Body of pancreas (tissue), 4 donors: Measurements from ENCODE around the gene COA7. TPM values are rescaled to one million over a fixed set of nuclear protein-coding genes. Genes with fewer than 3 reads are reported as not detected.
A peak's percentile ranks its signal among the peaks of the same experiment; 100 is the strongest.
"Not testable (repeated sequence)": the region's sequence is repeated elsewhere in the genome, so short reads cannot be mapped to it uniquely, and the experiment has no call there.

Experiments
- ATAC-seq: fragments of 150-250 bp; one replicate; pipeline ENCODE4 v1.9.1; 2016
- DNase-seq, 4 donors: peaks; one replicate each; pipeline ENCODE4 v3.0.0-alpha.2; 2019
- H3K27ac ChIP-seq, 4 donors: fragments of 200-600 bp; sonication (generic); 1 replicate in 3 of 4; 2 replicates in 1 of 4; pipeline versions ENCODE4 v1.5.1 to v1.6.1; 2016 to 2019; ENCODE audit warnings: mild to moderate bottlenecking in 1 of 4, mixed read lengths in 1 of 4, moderate library complexity in 1 of 4
- H3K27me3 ChIP-seq, 2 donors: fragments of 200-600 bp; sonication (generic); one replicate each; pipeline ENCODE4 v1.6.0; 2016; ENCODE audit warnings: mild to moderate bottlenecking in 1 of 2
- H3K36me3 ChIP-seq, 2 donors: fragments of 200-600 bp; sonication (generic); replicated peaks in 1 of 2; 2 replicates each; pipeline ENCODE4 v1.5.1; 2016; ENCODE audit warnings: low read depth in 2 of 2; ENCODE audit not compliant: insufficient read depth in 1 of 2
- H3K4me1 ChIP-seq: fragments of 200-600 bp; sonication (generic); one replicate; pipeline ENCODE4 v1.6.0; 2016
- H3K4me3 ChIP-seq, 2 donors: fragments of 200-600 bp; sonication (generic); 1 replicate in 1 of 2; 2 replicates in 1 of 2; pipeline ENCODE4 v1.5.1; 2016 to 2019
- H3K9me3 ChIP-seq, 3 donors: fragments of 200-600 bp; sonication (generic); 1 replicate in 2 of 3; 2 replicates in 1 of 3; pipeline ENCODE4 v1.5.1; 2016
- POLR2A ChIP-seq, 3 donors: fragments of 450-650 bp; IDR thresholded peaks; one replicate each; pipeline ENCODE4 v1.6.1; 2016; ENCODE audit warnings: antibody characterized with exemption in 3 of 3, mild to moderate bottlenecking in 2 of 3
- WGBS, 2 donors: methylation state at CpG; one replicate each; pipeline ENCODE4 v1.1.5; 2017; 5-methylcytosine and 5-hydroxymethylcytosine counted together
- intact Hi-C: fragments of 100-400 bp; cut with DNase I; formaldehyde crosslinking; loops from one replicate; pipeline ENCODE4 v1.15.1; 2023
- total RNA-seq, 2 donors: library from RNA; depleted of rRNA; stranded (reverse); fragments of >200 nt; gene quantifications; one replicate each; pipeline ENCODE4 v1.1.0, GENCODE V29; 2016
- TF ChIP-seq, protein P1 (sequence below), 7 experiments: fragments of 450-650 bp in 4 of 7; fragments of 200-600 bp in 3 of 7; sonication (generic) in 3 of 7; IDR thresholded peaks; one replicate each; pipeline ENCODE4 v1.5.1; 2016 to 2019; ENCODE audit warnings: antibody characterized with exemption in 7 of 7

Gene COA7
- total RNA-seq, 2 donors from 2014 or later: 4.3 to 6.0 TPM

DNA sequence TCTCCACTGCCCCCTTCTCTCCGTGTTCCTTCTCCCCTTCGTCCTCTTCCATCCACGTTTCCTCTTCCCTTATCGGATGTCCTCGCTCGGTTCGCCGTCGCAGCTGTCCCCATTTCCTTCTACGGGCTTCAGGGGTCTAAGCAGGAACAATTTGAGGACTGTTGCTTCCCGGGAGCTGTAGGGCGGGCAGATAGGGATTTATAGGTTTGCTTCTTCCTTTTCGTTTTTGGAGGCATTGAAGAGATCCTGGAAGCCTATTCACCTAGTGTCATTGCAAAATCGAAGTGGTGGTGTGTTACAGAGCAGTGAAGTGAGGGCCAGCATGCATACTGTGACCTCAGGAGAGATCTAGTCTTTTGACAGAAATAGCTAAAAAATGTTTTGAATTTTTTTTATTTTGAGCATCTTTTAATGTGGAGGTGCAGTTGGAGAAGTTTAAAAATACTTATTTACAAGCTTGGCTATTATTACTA, 29.0 kb upstream of the COA7 start:
- 0 to 1% methylated on average over 14 of the region's 14 CpGs for WGBS, 2 donors
- no peaks in the 10 kb centered on the region for H3K4me1 ChIP-seq
- H3K36me3 ChIP-seq: no peaks in the 10 kb centered on the region
- H3K9me3 ChIP-seq: no peaks in the 10 kb centered on the region
- no peak for TF ChIP-seq POLR2A (IDR thresholded peaks at IDR 0.05)
- TF ChIP-seq, protein P1, sequence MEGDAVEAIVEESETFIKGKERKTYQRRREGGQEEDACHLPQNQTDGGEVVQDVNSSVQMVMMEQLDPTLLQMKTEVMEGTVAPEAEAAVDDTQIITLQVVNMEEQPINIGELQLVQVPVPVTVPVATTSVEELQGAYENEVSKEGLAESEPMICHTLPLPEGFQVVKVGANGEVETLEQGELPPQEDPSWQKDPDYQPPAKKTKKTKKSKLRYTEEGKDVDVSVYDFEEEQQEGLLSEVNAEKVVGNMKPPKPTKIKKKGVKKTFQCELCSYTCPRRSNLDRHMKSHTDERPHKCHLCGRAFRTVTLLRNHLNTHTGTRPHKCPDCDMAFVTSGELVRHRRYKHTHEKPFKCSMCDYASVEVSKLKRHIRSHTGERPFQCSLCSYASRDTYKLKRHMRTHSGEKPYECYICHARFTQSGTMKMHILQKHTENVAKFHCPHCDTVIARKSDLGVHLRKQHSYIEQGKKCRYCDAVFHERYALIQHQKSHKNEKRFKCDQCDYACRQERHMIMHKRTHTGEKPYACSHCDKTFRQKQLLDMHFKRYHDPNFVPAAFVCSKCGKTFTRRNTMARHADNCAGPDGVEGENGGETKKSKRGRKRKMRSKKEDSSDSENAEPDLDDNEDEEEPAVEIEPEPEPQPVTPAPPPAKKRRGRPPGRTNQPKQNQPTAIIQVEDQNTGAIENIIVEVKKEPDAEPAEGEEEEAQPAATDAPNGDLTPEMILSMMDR (IDR thresholded peaks at IDR 0.05): no peak
- H3K27ac ChIP-seq: peak overlapping the region in 3 of 4 donors; percentile 72 to 85 (median 84)
- H3K27me3 ChIP-seq: no peaks in the 10 kb centered on the region
- H3K4me3 ChIP-seq: peak overlapping the region; percentile 56 to 87
- no peak for ATAC-seq
- peak in 1 of 4 donors; percentile 23 for DNase-seq
- intact Hi-C loops: no loop called here

DNA sequence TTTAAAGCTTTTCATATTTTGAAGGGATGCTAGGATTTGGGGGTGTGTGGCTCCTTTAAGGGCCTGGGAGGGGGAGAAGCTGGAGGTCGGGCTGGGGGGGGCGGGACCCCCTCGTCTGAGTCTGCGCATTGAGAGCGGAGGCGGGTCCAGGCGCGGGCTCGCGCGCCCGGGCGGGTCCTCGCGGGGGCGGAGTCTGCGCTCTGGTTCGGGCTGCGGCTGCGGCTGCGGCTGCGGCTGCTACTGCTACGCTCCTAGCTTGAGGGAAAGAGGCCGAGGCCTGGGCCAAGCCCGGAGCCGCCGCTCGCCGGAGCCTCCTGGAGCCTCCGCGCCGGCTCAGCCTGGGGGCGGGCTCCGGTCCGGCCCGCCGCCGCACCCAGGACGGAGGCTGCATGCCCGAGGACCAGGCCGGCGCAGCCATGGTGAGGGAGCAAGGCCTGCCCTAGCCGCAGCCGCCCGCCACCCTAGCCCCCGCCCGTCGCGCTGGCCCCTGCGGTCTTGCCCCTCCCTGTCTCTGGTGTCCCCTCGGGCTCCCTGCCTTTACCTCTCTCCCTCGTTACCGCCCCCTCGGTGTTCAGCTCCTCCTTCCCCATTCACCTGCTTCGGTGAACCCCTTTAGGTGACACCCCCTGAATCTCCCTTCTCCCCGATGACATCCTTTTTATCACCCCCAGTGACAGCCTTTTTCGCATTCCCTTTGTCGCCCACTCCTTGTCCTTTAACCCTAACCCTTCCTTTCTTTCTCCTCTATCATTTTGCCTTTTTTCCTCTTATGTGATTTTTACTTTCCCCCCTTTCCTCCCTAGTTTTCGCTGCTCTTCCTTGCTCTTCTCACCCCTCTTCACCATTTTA, 28.3 kb upstream of the COA7 start, which contains the start of gene ZYG11B:
Gene ZYG11B, plus strand, starts transcription at position 189 of the 849 bp plus-strand sequence. Its CDS starts 201 bp downstream, at position 390.
- intact Hi-C loops: no loop called here
- Histone ChIP-seq H3K36me3 (no peaks in the 10 kb centered on the region), H3K27me3 (no peaks in the 10 kb centered on the region), H3K27ac (peak within 1 kb of the TSS; percentile 67 to 85 (median 78)), H3K4me1 (no peaks in the 10 kb centered on the region), H3K4me3 (peak within 1 kb of the TSS; percentile 56 to 87), H3K9me3 (no peaks in the 10 kb centered on the region)
- peak; percentile 91 to 94 (median 92) for DNase-seq
- 0% methylated on average over 25 to 54 of the region's 59 CpGs for WGBS, 2 donors
- peak; percentile 99 for ATAC-seq
- TF ChIP-seq, protein P1 (IDR thresholded peaks at IDR 0.05): peak in 1 of 7 experiments; percentile 12
- TF ChIP-seq POLR2A (IDR thresholded peaks at IDR 0.05): peak; percentile 67 to 73 (median 72)

DNA sequence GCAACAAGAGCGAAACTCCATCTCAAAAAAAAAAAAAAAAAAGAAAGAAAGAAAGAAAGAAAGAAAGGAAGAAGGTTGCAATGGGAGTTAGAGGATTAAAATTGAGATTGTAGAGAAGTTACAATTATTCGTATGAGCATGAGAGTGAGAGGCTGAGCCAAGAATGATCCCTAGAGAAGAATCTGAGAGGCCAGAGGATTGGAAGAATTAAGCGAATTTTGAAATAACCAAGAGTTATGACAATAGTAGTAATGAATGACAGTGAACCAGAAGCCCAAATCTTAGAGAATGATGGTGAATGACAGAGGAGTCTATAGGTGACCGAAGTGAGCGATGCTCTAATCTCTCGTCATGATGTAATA, 27.7 kb upstream of the COA7 start:
- 5% methylated on average over 6 of the region's 6 CpGs for WGBS, 2 donors
- H3K36me3 ChIP-seq: no peaks in the 10 kb centered on the region
- H3K27ac ChIP-seq: peak overlapping the region in 3 of 4 donors; percentile 24 to 85 (median 72)
- H3K4me1 ChIP-seq: no peaks in the 10 kb centered on the region
- TF ChIP-seq, protein P1 (IDR thresholded peaks at IDR 0.05): no peak
- no peak for TF ChIP-seq POLR2A (IDR thresholded peaks at IDR 0.05)
- H3K4me3 ChIP-seq: peak overlapping the region; percentile 56 to 87
- H3K9me3 ChIP-seq: no peaks in the 10 kb centered on the region
- intact Hi-C loops: no loop called here
- no peaks in the 10 kb centered on the region for H3K27me3 ChIP-seq
- DNase-seq (no peak), ATAC-seq (no peak)

DNA sequence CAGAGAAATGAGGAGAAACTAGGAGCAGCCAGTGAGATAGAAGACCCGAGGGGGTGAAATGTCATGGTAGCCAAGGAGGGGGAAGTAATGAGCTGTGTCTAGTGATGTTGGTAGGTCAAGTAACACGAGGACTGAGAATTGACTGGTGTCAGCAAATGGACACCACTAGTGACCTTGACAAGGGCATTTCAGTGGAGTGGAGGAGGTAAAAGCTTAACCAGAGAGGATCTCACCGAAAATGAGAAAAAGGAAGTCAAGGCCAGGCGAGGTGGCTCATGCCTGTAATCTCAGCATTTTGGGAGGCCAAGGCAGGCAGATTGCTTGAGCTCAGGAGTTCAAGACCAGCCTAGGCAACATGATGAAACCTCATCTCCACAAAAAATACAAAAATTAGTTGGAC, 25.1 kb upstream of the COA7 start:
- WGBS, 2 donors: 64% methylated on average over 4 of the region's 4 CpGs
- TF ChIP-seq, protein P1 (IDR thresholded peaks at IDR 0.05): no peak
- TF ChIP-seq POLR2A (IDR thresholded peaks at IDR 0.05): no peak

DNA sequence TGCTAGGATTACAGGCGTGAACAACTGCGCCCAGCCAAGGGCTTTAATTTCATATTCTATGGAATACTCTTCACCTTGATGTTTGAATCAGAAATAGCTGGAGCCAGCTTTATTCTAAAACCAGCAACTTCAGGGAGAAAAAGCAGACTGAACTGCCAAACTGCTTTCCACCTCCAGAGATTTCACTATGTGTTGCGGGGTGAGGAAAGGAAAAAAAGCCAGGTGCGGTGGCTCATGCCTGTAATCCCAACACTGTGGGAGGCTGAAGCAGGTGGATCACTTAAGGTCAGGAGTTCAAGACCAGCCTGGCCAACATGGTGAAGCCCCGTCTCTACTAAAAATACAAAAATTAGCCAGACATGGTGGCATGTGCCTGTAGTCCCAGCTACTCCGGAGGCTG, 17.1 kb upstream of the COA7 start:
- H3K4me3 ChIP-seq, ATAC-seq, H3K36me3 ChIP-seq, H3K27ac ChIP-seq, DNase-seq, H3K4me1 ChIP-seq, H3K9me3 ChIP-seq, H3K27me3 ChIP-seq, intact Hi-C loops: not testable (repeated sequence)
- 87 to 94% methylated on average over 4 to 6 of the region's 6 CpGs for WGBS, 2 donors

More for the DNA sequence above, 25.1 kb upstream of the COA7 start:
- Histone ChIP-seq H3K36me3 (no peaks in the 10 kb centered on the region), H3K27ac (no peak overlapping the region), H3K27me3 (no peaks in the 10 kb centered on the region), H3K9me3 (no peaks in the 10 kb centered on the region), H3K4me3 (no peak overlapping the region), H3K4me1 (no peaks in the 10 kb centered on the region)
- intact Hi-C loops: no loop called here
- DNase-seq: no peak
- no peak for ATAC-seq
